ENCODE data around the gene ANKRD33B. TPM values are rescaled to one million over a fixed set of nuclear protein-coding genes. Genes with fewer than 3 reads are reported as not detected.

ANKRD33B gene
- total and polyA plus RNA-seq, 7 donors: 1.4 to 32.7 (median 7.8) TPM

- intact Hi-C loops (cut with DNase I): no loop called here
- Histone ChIP-seq H3K27me3 (ENCODE audit: insufficient read depth in 3 of 3, low read length in 2 of 3) (no peaks in the 10 kb centered on the region), H3K36me3 (ENCODE audit: insufficient read depth in 1 of 2, low read depth in 1 of 2) (no peaks in the 10 kb centered on the region), H3K4me1 (no peaks in the 10 kb centered on the region), H3K27ac (no peak overlapping the region), H3K9me3 (no peaks in the 10 kb centered on the region), H3K4me3 (no peak overlapping the region)
- ATAC-seq: no peak
- no peak for TF ChIP-seq CTCF (IDR thresholded peaks at IDR 0.05)
- WGBS, 3 donors: 85 to 91% (median 91%) methylated on average over 4 of the region's 4 CpGs
- no peak for DNase-seq
Measured at GRCh38 chr5:10611290-10611689, 47.4 kb downstream of the ANKRD33B start.

GRCh38 chr5:10612251-10612650 lies 48.4 kb downstream of the ANKRD33B start:
- no peaks in the 10 kb centered on the region for H3K4me1 ChIP-seq
- ATAC-seq: no peak
- no peaks in the 10 kb centered on the region for H3K27me3 ChIP-seq (ENCODE audit: insufficient read depth in 3 of 3, low read length in 2 of 3)
- no peak for DNase-seq
- H3K9me3 ChIP-seq: no peaks in the 10 kb centered on the region
- WGBS, 3 donors: 63 to 79% (median 64%) methylated on average over 5 of the region's 5 CpGs
- no peak for TF ChIP-seq CTCF (IDR thresholded peaks at IDR 0.05)
- intact Hi-C loops (cut with DNase I): no loop called here
- H3K27ac ChIP-seq: no peak overlapping the region
- no peaks in the 10 kb centered on the region for H3K36me3 ChIP-seq (ENCODE audit: insufficient read depth in 1 of 2, low read depth in 1 of 2)
- H3K4me3 ChIP-seq: no peak overlapping the region

GRCh38 chr5:10615693-10616092 lies 51.8 kb downstream of the ANKRD33B start:
- intact Hi-C loops (cut with DNase I): no loop called here
- no peak for DNase-seq
- no peak overlapping the region for H3K4me3 ChIP-seq
- H3K4me1 ChIP-seq: no peaks in the 10 kb centered on the region
- H3K36me3 ChIP-seq (ENCODE audit: insufficient read depth in 1 of 2, low read depth in 1 of 2): no peaks in the 10 kb centered on the region
- H3K9me3 ChIP-seq: no peaks in the 10 kb centered on the region
- H3K27ac ChIP-seq: no peak overlapping the region
- WGBS, 3 donors: 93 to 100% (median 97%) methylated on average over 3 of the region's 3 CpGs
- no peak for ATAC-seq
- TF ChIP-seq CTCF (IDR thresholded peaks at IDR 0.05): no peak
- no peaks in the 10 kb centered on the region for H3K27me3 ChIP-seq (ENCODE audit: insufficient read depth in 3 of 3, low read length in 2 of 3)

- intact Hi-C loops (cut with DNase I): no loop called here
- Histone ChIP-seq H3K9me3 (no peaks in the 10 kb centered on the region), H3K27me3 (ENCODE audit: insufficient read depth in 3 of 3, low read length in 2 of 3) (no peaks in the 10 kb centered on the region), H3K4me3 (no peak overlapping the region), H3K27ac (no peak overlapping the region), H3K36me3 (ENCODE audit: insufficient read depth in 1 of 2, low read depth in 1 of 2) (no peaks in the 10 kb centered on the region), H3K4me1 (no peaks in the 10 kb centered on the region)
- DNase-seq (no peak), ATAC-seq (no peak)
- 81 to 93% (median 90%) methylated on average over 9 to 10 of the region's 10 CpGs for WGBS, 3 donors
- no peak for TF ChIP-seq CTCF (IDR thresholded peaks at IDR 0.05)
Measured at GRCh38 chr5:10617103-10617502, 53.2 kb downstream of the ANKRD33B start.

DNA sequence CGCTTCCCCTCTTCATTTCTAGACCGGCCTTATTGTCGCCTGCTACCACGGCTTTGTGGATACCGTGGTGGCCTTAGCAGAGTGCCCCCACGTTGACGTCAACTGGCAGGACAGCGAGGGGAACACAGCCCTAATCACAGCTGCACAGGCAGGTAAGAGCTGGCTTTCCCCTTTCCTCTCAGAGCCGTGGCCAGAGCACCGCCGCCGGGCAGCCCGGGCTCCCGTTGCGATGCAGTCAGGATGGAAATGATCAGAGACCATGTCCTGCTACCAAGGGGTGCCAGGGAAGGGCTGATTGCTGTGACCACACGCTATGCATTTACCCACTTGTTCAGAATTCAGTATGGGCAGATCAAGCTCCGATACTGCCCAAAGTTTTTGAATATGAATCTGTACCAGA lies 54.4 kb downstream of the ANKRD33B start:
- H3K27ac ChIP-seq: no peak overlapping the region
- H3K4me3 ChIP-seq: no peak overlapping the region
- no peaks in the 10 kb centered on the region for H3K36me3 ChIP-seq (ENCODE audit: insufficient read depth in 1 of 2, low read depth in 1 of 2)
- ATAC-seq (no peak), DNase-seq (no peak)
- H3K4me1 ChIP-seq: no peaks in the 10 kb centered on the region
- H3K27me3 ChIP-seq (ENCODE audit: insufficient read depth in 3 of 3, low read length in 2 of 3): no peaks in the 10 kb centered on the region
- no peaks in the 10 kb centered on the region for H3K9me3 ChIP-seq
- WGBS, 3 donors: 93 to 95% (median 94%) methylated on average over 17 of the region's 17 CpGs
- no peak for TF ChIP-seq CTCF (IDR thresholded peaks at IDR 0.05)
- intact Hi-C loops (cut with DNase I): no loop called here

Measured in psoas muscle (tissue), 8 donors.